PFSK-1 (cell line): ENCODE data around the gene ALS2.

Experiments
- FOXP2 ChIP-seq: optimal IDR thresholded peaks from 2 replicates; pipeline ENCODE3; 2011; ENCODE audit warnings: borderline replicate concordance, control low read depth, inconsistent platforms; ENCODE audit not compliant: insufficient read depth; ENCODE audit errors: extremely low read length, extremely low read depth
- POLR2AphosphoS5 ChIP-seq: IDR thresholded peaks from 2 replicates; pipeline ENCODE4 v1.6.1; 2012; ENCODE audit warnings: low read depth, mild to moderate bottlenecking, control low read depth, low read length, moderate library complexity
- SIN3A ChIP-seq: IDR thresholded peaks from 2 replicates; pipeline ENCODE4 v1.6.1; 2012; ENCODE audit warnings: mild to moderate bottlenecking, low read length, moderate library complexity, borderline replicate concordance; ENCODE audit not compliant: insufficient read depth
- TAF1 ChIP-seq: IDR thresholded peaks from 2 replicates; pipeline ENCODE4 v1.6.1; 2012; ENCODE audit warnings: low read length, control low read depth, borderline replicate concordance; ENCODE audit not compliant: insufficient read depth
- TF ChIP-seq, protein P1 (sequence below), 2 experiments: IDR thresholded peaks; 2 replicates each; pipeline versions ENCODE4 v1.6.1 to v1.8.0; 2011 to 2012; ENCODE audit warnings: low read depth in 2 of 2, low read length in 2 of 2, control low read depth in 1 of 2, inconsistent platforms in 1 of 2, mild to moderate bottlenecking in 1 of 2, moderate library complexity in 1 of 2; ENCODE audit not compliant: insufficient read depth in 1 of 2

Gene ALS2

GRCh38 chr2:201660293-201660895 is 120.3 kb downstream of the ALS2 start:
- TF ChIP-seq FOXP2 = no peak

DNA sequence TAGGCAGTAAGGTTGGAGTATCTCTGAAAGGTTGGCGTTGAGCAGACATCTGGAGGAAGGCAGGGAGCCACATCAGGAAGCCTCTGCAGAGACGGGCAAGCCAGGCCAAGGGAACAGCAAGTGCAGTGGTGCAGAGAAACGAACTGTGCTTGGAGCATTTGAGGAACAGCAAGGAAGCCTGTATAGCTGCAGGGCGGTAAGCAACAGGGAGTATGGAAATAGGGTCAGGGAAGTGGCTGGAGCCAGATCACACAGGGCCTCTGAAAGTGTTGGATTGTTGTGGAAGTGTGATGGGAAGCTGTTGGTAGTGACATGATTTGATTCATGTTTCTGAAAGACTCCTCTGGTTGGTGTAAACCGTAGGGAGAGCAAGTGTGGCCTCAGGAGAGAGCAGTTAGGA is 124.0 kb downstream of the ALS2 start:
- TF ChIP-seq, protein P1, sequence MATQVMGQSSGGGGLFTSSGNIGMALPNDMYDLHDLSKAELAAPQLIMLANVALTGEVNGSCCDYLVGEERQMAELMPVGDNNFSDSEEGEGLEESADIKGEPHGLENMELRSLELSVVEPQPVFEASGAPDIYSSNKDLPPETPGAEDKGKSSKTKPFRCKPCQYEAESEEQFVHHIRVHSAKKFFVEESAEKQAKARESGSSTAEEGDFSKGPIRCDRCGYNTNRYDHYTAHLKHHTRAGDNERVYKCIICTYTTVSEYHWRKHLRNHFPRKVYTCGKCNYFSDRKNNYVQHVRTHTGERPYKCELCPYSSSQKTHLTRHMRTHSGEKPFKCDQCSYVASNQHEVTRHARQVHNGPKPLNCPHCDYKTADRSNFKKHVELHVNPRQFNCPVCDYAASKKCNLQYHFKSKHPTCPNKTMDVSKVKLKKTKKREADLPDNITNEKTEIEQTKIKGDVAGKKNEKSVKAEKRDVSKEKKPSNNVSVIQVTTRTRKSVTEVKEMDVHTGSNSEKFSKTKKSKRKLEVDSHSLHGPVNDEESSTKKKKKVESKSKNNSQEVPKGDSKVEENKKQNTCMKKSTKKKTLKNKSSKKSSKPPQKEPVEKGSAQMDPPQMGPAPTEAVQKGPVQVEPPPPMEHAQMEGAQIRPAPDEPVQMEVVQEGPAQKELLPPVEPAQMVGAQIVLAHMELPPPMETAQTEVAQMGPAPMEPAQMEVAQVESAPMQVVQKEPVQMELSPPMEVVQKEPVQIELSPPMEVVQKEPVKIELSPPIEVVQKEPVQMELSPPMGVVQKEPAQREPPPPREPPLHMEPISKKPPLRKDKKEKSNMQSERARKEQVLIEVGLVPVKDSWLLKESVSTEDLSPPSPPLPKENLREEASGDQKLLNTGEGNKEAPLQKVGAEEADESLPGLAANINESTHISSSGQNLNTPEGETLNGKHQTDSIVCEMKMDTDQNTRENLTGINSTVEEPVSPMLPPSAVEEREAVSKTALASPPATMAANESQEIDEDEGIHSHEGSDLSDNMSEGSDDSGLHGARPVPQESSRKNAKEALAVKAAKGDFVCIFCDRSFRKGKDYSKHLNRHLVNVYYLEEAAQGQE (IDR thresholded peaks at IDR 0.05; ENCODE audit: insufficient read depth in 1 of 2, low read depth in 2 of 2, low read length in 2 of 2) = no peak
- no peak for TF ChIP-seq FOXP2

DNA sequence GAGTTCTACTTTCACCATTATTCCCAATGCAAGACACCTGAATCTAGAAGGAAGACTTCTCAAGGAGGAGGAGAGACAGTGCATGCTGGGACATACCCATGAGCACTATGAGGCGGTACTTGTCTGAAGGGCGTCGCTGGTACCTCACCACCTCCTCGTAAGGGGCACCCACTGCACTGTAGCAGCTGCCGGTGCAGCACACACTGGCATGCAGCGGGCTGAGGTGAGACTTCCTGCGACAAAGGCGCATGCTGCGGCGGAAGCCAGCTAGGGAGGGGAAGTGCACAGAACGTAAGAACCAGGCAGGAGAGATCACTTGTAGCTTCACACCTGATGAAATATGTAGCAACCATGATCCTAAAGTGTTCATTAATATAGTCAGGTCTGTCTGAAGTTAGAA is 124.6 kb downstream of the ALS2 start:
- TF ChIP-seq FOXP2 (no peak), TAF1 (no peak), POLR2AphosphoS5 (no peak), SIN3A (no peak)
- TF ChIP-seq, protein P1 (IDR thresholded peaks at IDR 0.05; ENCODE audit: insufficient read depth in 1 of 2, low read depth in 2 of 2, low read length in 2 of 2) = no peak

DNA sequence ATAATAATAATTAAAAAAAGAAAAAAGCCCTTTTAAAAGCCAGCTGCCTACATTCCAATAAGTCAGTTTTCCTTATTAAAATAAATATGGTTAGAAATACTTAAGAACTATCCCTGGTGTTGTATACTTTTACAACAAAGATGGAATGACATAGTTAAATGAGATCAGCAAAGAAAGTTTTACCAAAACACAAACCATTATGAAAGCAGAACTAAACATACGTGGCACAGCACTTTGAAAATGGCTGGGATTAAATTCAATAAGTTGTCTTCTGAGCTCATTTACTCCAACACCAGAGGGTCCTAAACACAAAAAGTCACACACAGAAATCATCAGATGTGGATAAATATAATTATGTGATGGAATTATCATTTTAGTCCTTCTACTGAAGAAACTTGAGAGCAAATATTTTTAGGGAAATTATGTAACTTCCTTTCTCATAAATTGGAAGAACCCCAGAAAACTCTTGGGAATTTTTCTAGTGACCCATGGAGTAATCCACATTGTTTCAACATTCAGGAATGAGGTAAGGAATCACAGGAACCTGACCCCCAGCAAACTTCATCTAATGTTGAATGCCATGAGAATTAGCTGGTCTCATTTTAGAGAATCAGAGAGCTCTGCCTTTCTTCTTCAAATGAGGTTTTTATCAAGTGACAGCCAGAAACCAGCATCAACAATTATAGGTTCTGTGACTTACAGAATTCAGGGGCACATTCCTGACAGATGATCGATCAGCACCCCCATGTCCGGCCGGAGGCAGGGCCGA is 125.9 kb downstream of the ALS2 start:
- TF ChIP-seq FOXP2 (no peak), TAF1 (no peak), SIN3A (no peak), POLR2AphosphoS5 (no peak)
- TF ChIP-seq, protein P1 (IDR thresholded peaks at IDR 0.05; ENCODE audit: insufficient read depth in 1 of 2, low read depth in 2 of 2, low read length in 2 of 2) = no peak

- TF ChIP-seq, protein P1 (IDR thresholded peaks at IDR 0.05; ENCODE audit: insufficient read depth in 1 of 2, low read depth in 2 of 2, low read length in 2 of 2) = no peak
- TF ChIP-seq SIN3A (no peak), FOXP2 (no peak), POLR2AphosphoS5 (no peak), TAF1 (no peak)
Observed at GRCh38 chr2:201653221-201653620, 127.5 kb downstream of the ALS2 start.
